MG63 (cell line): ENCODE results near the gene LRRN1. TPM values are rescaled to one million over a fixed set of nuclear protein-coding genes. Genes with fewer than 3 reads are reported as not detected.
"Not testable (repeated sequence)": the region's sequence is repeated elsewhere in the genome, so short reads cannot be mapped to it uniquely, and the experiment has no call there.

Source experiments
- DNase-seq: peaks from one replicate; pipeline ENCODE4 v3.0.0-alpha.2; 2020
- H3K27me3 ChIP-seq: fragments of 250-450 bp; sonication (Bioruptor Pico); 2 replicates; pipeline ENCODE4 v1.5.1; 2020; ENCODE audit warnings: mild to moderate bottlenecking, moderate library complexity
- H3K36me3 ChIP-seq: fragments of 250-450 bp; sonication (Bioruptor Pico); 2 replicates; pipeline ENCODE4 v1.5.1; 2020; ENCODE audit warnings: mild to moderate bottlenecking, moderate library complexity
- H3K4me3 ChIP-seq: fragments of 250-450 bp; sonication (Bioruptor Pico); 2 replicates; pipeline ENCODE4 v1.5.1; 2020; ENCODE audit warnings: mild to moderate bottlenecking, moderate library complexity
- H3K9me3 ChIP-seq: fragments of 250-450 bp; sonication (Bioruptor Pico); 2 replicates; pipeline ENCODE4 v1.5.1; 2020; ENCODE audit warnings: mild to moderate bottlenecking, moderate library complexity
- total RNA-seq: library from RNA; depleted of rRNA; stranded (reverse); fragments of >200 nt; shearing (Covaris generic); gene quantifications from 2 replicates; pipeline ENCODE4 v1.2.3, GENCODE V29; 2014; ENCODE audit warnings: low replicate concordance

LRRN1 gene
- total RNA-seq, 1 experiment from 2014 or later, result not detected

DNA sequence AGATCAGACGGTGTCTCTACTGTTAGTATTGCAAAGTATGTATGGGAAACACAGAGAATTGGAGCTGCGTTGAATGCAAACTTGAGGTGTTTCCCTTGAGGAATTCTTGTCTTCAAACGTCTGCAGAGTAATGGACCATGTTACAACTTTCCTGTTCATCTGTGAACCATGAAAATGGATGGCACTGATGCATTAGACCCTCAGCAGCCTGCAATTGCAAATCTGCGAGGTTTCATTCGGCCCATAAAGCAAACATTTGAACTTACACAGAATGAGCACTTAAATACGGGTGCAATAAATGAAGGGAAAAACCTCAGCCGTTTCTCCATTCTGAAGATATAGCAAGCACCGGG lies 49.7 kb downstream of the LRRN1 start:
- DNase-seq, result no peak
- no peaks in the 10 kb centered on the region for H3K36me3 ChIP-seq
- no peak overlapping the region for H3K4me3 ChIP-seq
- no peaks in the 10 kb centered on the region for H3K27me3 ChIP-seq
- no peaks in the 10 kb centered on the region for H3K9me3 ChIP-seq

- no peak overlapping the region for H3K4me3 ChIP-seq
- no peaks in the 10 kb centered on the region for H3K9me3 ChIP-seq
- no peaks in the 10 kb centered on the region for H3K36me3 ChIP-seq
- H3K27me3 ChIP-seq, result no peaks in the 10 kb centered on the region
- no peak for DNase-seq
Observed at GRCh38 chr3:3851621-3852323, 52.5 kb downstream of the LRRN1 start.

DNA sequence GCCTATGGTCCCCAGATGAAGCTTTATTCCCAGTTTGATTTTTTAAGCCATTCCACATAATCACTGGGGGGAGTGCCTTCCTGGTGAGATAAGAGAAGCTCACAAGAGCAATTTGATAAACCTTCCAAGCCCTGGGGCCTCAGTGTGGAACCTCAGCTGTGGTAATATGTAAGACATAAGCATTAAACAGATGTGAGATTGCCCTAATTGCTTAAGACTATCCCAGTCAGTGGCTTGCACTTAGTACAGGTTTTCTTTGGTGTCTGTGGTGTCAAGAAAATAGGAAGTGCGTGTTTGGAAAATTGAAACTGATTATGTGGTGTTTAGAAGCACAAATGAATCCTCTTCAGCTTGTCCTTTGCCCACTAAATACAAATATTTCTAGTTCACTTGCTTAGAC lies 54.3 kb downstream of the LRRN1 start:
- Histone ChIP-seq H3K9me3 (no peaks in the 10 kb centered on the region), H3K4me3 (no peak overlapping the region), H3K27me3 (no peaks in the 10 kb centered on the region), H3K36me3 (no peaks in the 10 kb centered on the region)
- no peak for DNase-seq

- H3K9me3 ChIP-seq, result no peaks in the 10 kb centered on the region
- DNase-seq, result no peak
- no peak overlapping the region for H3K4me3 ChIP-seq
- no peaks in the 10 kb centered on the region for H3K36me3 ChIP-seq
- H3K27me3 ChIP-seq, result no peaks in the 10 kb centered on the region
Observed at GRCh38 chr3:3855056-3855455, 55.8 kb downstream of the LRRN1 start.

GRCh38 chr3:3860235-3860634 lies 61.0 kb downstream of the LRRN1 start:
- Histone ChIP-seq H3K36me3 (no peaks in the 10 kb centered on the region), H3K4me3 (no peak overlapping the region), H3K9me3 (no peaks in the 10 kb centered on the region), H3K27me3 (no peaks in the 10 kb centered on the region)
- no peak for DNase-seq

DNA sequence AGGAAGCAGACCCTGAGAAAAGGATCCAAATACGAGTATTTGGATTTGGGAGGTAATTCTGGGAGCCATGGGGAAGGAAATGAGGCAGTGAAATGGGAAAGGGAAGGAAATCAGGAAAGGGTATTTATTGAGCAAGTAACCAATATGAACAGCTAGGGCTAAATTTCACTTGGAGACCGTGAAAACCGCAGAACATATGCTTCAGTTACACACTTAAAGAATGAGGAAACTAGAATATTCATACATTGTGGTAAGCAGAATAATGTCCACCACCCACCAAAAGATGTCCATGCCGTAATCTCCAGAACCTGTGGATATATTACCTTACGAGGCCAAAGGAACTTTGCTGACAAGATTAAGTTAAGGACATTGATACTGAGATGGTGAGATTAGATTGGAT lies 63.3 kb downstream of the LRRN1 start:
- DNase-seq, result no peak
- Histone ChIP-seq H3K4me3 (no peak overlapping the region), H3K27me3 (no peaks in the 10 kb centered on the region), H3K9me3 (no peaks in the 10 kb centered on the region), H3K36me3 (no peaks in the 10 kb centered on the region)

DNA sequence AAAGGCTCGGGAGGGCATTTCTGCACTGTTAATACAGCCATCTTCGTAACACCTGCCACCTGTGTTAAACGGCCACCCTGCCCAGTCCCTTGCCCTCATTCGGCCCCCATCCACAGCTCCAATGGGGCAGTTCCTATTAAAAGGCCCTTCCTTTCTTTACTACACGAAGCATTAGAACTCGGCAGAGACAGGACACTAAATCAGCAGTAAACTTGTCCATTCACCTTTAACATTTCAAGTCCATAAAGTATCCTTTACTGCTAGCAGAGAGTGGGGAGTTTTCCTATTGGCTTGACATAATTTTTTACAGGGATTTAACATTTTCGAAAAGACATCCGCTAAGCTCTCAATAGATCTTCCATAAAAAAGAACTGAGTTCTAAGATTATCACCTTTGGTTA lies 76.3 kb downstream of the LRRN1 start:
- Histone ChIP-seq H3K36me3 (no peaks in the 10 kb centered on the region), H3K9me3 (no peaks in the 10 kb centered on the region), H3K4me3 (no peak overlapping the region), H3K27me3 (no peaks in the 10 kb centered on the region)
- no peak for DNase-seq

GRCh38 chr3:3881050-3881449 lies 81.8 kb downstream of the LRRN1 start:
- no peak for DNase-seq
- Histone ChIP-seq H3K36me3 (no peaks in the 10 kb centered on the region), H3K9me3 (no peaks in the 10 kb centered on the region), H3K27me3 (no peaks in the 10 kb centered on the region), H3K4me3 (no peak overlapping the region)

- H3K9me3 ChIP-seq, H3K4me3 ChIP-seq, H3K36me3 ChIP-seq, H3K27me3 ChIP-seq, DNase-seq: not testable (repeated sequence)
Observed at GRCh38 chr3:3887311-3887710, 88.1 kb downstream of the LRRN1 start.

- Histone ChIP-seq H3K9me3 (no peaks in the 10 kb centered on the region), H3K36me3 (no peaks in the 10 kb centered on the region), H3K27me3 (no peaks in the 10 kb centered on the region), H3K4me3 (no peak overlapping the region)
- no peak for DNase-seq
Observed at GRCh38 chr3:3893590-3893989, 94.4 kb downstream of the LRRN1 start.
